GM10847 (cell line): Measurements from ENCODE around the gene CLEC4A.

ENCODE experiments used
- POLR2A ChIP-seq: IDR thresholded peaks from 2 replicates; pipeline ENCODE4 v1.6.1; 2011; ENCODE audit not compliant: insufficient read length; ENCODE audit errors: extremely low read depth

The CLEC4A gene

GRCh38 chr12:8120072-8120713 is 3.2 kb upstream of the CLEC4A start:
- TF ChIP-seq POLR2A, result no peak

DNA sequence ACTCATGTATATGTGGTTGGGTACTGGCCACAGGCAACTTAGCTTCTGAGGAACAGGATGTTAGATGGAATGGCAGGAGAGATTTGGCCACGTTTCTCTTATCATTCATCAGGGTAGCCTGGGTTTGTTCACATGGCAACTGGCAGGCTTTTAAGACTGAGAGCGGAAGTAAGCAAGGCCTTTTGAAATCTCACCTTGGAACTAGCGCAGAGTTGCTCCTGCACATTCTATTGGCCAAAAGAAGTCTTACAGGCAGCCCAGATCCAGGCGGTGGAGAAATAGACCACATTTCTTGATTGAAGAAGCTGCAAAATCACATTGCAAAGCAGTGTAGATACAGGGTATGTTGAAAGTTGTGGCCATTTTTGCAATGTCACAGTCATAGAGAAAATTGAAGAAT is 3.7 kb downstream of the CLEC4A start:
- no peak for TF ChIP-seq POLR2A

DNA sequence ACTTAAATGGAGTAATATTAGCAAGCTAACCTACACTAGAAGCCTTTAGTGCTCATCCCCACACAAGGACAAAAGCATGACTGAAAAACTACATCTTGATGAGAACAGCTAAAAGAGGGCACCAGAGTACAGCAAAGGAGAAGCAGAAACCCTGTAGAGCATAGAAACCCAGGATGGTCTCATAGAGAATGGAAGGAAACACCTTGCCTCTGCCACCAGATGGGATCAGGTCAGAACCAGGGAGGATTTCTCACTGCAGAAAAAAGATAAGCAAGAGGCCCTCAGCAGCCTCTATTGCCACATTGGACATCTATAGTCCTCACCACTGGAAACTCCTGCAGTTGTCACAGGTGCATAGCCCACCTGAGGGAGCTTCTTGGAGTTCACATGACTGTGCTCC is 19.8 kb downstream of the CLEC4A start:
- no peak for TF ChIP-seq POLR2A

- no peak for TF ChIP-seq POLR2A
Measured at GRCh38 chr12:8145754-8146441, 22.5 kb downstream of the CLEC4A start.

- TF ChIP-seq POLR2A, result no peak
Measured at GRCh38 chr12:8146442-8146771, 23.0 kb downstream of the CLEC4A start.

- no peak for TF ChIP-seq POLR2A
Measured at GRCh38 chr12:8154526-8154925, 31.1 kb downstream of the CLEC4A start.

- no peak for TF ChIP-seq POLR2A
Measured at GRCh38 chr12:8156416-8156815, 33.0 kb downstream of the CLEC4A start.

DNA sequence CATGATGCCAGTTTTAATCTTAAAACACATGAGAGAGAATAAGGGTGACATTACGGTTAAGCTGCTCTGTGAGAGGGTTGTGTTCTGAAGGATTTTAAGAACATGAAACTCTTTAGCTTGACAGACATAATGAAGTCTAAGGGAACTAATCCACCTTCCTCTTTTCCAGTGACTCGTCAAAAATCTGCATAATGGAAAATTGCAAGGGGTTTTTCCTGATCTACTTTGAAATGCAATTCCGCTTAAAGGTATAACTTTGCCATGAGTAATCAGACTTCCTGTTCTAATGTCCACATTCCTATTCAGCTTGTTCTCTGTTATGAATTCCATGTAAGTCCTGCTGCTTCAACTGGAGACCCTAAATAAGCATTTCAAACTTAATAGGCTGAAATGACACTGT is 33.4 kb downstream of the CLEC4A start, which contains the start of gene ZNF705A:
Gene ZNF705A, plus strand, starts transcription at position 171 of the 400 bp plus-strand sequence. CDS start 15,611 bp downstream, outside the sequence.
- no peak for TF ChIP-seq POLR2A

GRCh38 chr12:8157484-8158198 is 34.2 kb downstream of the CLEC4A start:
- no peak for TF ChIP-seq POLR2A
